CD4-positive, alpha-beta T cell treated with Interleukin-15 for 4 hours (primary cell): ENCODE measurements around the gene NR1I3.
"Not testable (repeated sequence)": the region's sequence is repeated elsewhere in the genome, so short reads cannot be mapped to it uniquely, and the experiment has no call there.

ENCODE experiments used
- DNase-seq: peaks from one replicate; pipeline ENCODE4 v3.0.0-alpha.2; 2020; ENCODE audit warnings: low spot score

NR1I3 gene, protein sequence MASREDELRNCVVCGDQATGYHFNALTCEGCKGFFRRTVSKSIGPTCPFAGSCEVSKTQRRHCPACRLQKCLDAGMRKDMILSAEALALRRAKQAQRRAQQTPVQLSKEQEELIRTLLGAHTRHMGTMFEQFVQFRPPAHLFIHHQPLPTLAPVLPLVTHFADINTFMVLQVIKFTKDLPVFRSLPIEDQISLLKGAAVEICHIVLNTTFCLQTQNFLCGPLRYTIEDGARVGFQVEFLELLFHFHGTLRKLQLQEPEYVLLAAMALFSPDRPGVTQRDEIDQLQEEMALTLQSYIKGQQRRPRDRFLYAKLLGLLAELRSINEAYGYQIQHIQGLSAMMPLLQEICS

DNA sequence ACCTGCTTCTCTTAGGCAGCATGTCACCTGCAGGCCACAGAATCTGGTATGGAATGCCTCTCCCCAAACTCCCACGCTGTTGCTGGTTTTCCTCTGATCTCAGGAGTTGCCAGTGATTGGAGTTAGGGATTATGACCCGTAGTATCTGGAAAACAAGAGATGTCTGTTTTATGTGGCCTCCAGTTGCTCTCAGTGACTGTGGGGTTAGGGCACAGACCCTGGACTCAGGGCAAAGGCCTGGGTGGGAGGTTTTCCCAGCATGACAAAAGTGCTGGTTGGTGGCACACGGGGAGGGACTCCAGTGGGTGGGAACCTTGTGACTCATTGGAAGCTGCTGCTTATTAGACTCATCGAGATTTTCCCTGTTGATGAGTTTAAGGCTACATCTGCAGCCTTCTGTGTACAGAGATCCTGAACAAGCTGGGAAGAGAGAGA lies at the start of gene NR1I3:
TSS of gene NR1I3 (minus strand) at position 165 of the 435 bp plus-strand sequence. CDS start 1,638 bp downstream, outside the sequence.
- no peak for DNase-seq

DNA sequence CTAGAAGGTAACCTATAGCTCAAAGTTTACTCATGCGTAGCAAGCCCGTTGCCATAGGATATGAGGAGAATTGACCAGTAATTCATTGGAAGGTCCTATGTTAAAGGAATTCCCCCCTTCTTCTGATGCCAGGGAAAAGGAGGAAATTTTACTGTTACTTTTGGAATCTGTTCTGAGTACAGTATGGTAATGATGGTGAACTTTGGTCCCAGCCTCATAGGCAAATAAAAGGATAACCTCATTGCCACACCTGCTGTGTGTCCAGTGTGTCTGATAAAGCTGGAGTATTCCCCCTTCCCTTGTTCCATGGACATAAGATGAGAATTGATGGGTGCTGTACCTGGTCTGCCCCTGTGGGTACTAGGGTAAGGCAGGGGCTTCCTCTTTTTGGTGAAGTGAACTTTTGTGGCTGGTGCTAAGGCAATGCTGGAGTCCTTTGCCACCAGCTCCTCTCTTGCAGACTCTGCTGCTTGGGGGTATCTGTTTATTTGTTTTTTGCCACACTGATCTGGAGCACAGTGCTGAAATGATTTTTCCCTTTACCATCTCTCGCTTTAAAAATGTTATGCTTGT lies 49.6 kb upstream of the NR1I3 start:
- no peak for DNase-seq

DNA sequence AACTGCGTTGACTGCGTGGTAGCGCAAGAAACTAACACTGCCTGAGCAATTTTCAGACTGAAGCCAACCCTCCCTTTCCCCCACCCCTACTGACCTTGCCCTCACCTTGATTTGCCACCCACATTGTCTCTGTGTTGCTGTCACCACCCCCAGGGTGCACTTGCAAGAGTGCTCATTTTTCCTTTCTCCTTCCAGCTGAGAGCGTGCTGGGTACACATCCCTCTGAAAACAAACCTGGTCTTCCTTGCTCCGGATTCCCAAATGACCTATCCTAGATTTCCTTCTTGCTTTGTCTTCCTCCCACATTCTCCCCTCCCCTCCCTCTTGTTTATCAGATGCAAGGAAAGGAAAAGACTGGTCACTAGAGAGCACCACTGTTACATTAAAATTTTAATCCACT lies 47.5 kb upstream of the NR1I3 start:
- no peak for DNase-seq

DNA sequence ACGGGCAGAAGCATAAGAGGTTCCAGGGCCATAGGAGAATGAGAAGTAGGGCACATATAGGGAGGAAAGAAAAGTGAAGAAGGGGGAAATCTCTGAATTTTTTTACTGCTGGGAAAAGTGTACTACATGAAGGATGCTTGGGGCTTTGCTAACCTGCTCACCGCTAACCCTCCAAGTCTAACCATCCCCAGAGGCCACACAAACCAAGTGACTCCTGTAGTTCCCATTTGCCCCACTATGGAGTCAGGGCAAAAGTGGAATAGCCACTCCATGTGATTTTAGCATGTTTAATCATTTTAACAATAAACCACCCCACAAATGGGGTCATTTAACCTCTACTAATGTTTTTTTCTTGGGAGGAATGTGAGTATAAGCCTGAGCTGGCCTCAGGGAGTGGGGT lies 47.1 kb upstream of the NR1I3 start:
- no peak for DNase-seq

DNA sequence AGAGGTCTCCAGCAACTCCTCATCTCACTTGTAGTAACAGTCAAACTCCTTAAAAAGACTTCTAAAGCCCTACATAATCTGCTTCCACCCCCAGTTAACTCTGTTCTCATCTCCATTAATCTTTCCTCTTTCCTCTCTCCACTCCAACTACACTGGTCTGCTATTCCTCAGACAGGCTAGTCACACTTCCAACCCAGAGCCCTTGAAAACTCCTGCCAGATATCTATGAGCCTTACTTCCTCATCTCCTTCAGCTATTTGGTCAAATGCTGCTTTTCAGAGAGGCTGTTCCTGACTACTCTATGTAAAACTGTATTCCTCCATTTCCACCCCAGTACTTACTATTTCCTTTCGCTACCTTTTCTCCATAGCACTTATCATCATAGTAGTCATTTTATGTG lies 45.0 kb upstream of the NR1I3 start:
- DNase-seq = no peak

DNA sequence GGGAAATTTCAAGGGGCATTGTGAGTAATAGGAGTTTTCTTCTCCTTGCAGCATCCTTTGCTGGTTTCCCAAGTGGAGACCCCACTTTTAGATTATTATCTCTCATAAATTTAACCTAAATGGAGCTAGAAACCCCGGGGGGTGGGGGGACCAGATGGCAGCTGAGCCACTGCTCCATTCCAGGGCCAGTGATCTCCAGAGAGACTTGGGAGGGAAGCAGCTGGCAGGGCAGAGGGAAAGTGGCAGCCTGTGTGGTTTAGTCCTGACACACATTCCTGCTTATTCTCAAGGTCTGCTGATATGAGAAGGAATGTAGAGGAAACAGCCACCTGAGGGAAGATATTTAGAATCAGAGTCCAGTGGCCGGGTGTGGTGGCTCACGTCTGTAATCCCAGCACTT lies 36.9 kb upstream of the NR1I3 start:
- no peak for DNase-seq

DNA sequence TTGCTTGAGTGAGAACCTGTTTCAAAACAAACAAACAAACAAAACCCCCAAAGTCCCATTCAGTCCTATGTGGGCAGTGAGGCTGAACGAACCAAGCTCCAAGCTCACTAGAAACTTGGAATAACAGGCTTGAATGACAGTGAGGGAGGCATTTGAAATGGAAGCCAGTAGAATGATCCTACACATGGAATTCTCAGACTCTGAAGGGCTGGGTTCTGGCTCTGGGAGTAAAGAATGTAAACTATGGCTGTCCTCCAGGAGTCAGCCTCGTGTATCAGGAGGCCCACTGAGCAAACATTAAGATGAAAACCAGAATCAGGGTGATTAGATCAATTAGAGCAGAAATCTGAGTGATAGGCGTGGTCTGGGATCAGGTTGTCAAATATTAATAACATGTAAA lies 35.4 kb upstream of the NR1I3 start:
- no peak for DNase-seq

- no peak for DNase-seq
Observed at GRCh38 chr1:161267321-161267720, 29.3 kb upstream of the NR1I3 start.

DNA sequence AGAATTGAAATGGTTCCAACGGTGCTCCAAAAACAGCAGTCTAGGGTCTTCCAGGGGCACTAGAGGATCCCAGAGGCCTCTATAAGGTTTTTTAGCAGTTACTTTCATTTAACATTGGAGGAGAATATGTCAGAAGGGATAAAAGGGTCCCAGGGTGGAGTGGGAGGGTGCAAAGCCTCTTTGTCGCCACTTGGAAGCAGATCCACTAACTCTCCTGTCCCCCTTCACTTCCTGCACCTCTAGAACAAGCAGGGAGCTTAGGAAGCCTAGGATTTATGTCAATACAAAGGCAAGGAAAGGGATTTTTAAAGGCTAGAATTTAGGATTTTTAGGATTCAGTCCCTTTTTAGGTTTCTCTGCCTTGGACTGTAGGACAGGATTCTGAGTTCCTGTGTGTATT lies 28.8 kb upstream of the NR1I3 start:
- DNase-seq = no peak

DNA sequence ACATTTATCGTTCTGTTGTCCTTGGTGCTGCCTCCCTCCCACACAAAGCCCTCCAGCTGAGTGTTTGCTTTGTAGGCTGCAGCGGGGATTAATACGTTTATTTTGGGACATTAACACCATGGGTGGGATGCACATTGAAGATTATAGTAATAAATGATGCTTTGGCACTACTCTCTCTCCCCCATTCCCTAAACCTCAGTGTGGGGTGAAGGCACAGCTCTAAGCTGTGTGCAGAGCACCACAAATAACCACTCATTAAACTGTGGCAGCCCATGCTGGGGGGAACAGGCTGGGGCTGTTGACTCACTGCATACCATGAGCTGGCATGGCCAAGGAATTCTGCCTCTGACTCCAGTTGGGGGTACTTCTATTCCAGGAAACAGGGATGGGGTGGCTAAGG lies 28.2 kb upstream of the NR1I3 start:
- DNase-seq = no peak

DNA sequence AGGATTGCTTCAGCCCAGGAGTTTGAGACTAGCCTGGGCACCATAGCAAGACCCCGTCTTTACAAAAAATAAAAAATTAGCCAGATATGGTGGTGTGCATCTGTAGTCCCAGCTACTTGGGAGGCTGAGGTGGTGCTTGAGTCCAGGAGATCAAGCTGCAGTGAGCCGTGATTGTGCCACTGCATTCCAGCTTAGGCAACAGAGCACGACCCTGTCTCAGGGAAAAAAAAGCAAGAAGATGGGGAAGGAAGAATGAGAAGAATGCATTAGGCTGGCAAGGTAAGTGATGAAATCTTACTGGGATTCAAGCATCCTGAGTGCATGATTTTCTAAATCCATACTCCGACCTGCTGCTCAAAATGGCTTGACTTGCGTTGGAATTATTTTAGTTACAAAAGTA lies 27.3 kb upstream of the NR1I3 start:
- DNase-seq = no peak

DNA sequence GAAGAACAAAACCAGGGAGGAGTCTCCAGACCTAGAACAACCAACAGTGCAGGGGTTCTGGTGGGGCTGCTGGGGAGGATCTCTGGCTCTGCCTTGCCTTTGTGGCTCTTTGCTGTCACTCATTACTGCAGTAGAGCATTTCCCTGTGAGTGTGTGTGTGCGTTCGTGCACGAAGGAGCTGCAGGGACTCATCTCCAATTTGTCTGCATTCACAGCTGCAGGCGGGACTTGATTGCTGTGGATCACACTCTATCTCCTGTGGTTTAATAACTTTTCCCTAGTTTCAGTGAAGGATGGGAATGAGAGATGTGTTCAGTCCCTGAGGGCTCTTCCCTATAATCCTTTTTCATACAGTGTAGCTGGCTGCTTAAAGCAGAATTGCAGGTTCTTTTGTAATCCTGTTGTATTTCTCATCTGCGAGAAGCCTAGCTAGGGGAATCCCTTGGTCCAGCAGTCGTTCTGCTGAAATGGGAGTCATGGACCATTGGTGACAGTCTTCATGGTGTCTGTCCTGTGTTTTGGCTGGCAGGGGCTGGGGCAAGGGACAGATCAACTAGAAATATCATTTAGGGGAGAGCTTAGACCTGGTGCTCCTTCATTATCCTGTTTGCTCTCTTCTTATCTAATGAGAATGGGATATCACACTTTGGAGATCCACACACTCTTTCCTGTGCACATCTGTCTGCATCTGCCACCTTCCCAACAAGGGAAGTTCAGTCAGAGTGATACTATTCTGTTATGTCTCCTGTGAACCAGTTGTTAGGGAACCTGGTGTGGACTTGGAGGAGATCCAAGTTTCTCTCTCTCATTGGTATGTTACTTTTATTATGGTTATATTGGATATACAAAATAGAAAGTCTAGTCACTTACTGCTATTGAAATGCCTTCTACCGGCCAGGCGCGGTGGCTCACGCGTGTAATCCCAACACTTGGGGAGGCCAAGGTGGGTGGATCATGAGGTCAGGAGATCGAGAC lies 23.5 kb upstream of the NR1I3 start:
- DNase-seq = no peak

- no peak for DNase-seq
Observed at GRCh38 chr1:161260376-161261260, 22.6 kb upstream of the NR1I3 start.

DNA sequence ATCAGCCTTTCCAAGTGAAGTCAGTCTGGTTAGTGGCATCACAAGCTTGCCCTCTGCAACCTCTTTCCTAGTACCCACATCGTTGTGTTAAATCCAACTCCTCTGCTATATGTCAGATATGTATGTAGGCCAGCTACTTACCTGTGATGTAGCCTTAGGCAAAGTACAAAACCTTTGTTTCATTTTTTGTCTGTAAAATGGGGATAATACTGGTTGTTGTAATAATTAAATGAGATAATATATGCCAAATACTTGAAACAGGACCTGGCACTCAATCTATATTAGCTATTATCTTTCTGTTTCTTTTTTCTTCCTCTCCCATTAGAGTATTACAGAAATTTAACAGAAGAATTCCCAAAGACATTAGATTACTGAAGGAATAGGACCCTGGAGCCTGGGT lies 21.8 kb upstream of the NR1I3 start:
- DNase-seq = no peak

- no peak for DNase-seq
Observed at GRCh38 chr1:161259345-161259702, 21.3 kb upstream of the NR1I3 start.

GRCh38 chr1:161258439-161259344 lies 20.7 kb upstream of the NR1I3 start, which contains the start of gene PCP4L1:
PCP4L1 (plus strand) TSS chr1:161258745; CDS start chr1:161258975, 230 bp downstream.
- DNase-seq = peak; percentile 6

- not testable (repeated sequence) for DNase-seq
Observed at GRCh38 chr1:161257109-161257508, 19.1 kb upstream of the NR1I3 start.

DNA sequence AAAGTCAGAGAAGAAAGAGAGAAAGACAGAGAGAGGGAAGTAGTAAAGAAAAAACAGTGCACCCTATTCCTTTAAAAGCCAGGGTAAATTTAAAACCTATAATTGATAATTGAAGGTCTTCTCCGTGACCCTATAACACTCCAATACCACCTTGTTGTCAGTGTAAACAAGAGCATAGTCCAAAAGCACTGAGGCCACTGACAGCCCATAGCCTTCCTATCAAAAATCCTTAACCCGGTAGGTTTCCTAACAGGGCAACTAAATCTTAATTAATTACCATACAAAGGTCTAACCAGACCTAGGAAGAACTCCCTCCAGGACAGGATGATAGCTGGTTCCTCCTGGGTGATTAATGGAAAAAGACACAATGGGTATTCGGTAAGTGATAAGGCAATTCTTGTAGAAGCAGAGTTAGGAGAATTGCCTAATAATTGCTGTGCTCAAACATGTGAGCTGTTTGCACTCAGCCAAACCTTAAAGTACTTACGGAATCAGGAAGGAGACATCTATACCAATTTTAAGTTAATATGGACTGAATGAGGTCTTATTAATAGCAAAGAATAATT lies 18.0 kb upstream of the NR1I3 start:
- DNase-seq = not testable (repeated sequence)

- not testable (repeated sequence) for DNase-seq
Observed at GRCh38 chr1:161255302-161255701, 17.3 kb upstream of the NR1I3 start.

GRCh38 chr1:161251579-161251978 lies 13.6 kb upstream of the NR1I3 start:
- DNase-seq = no peak
